ENCODE measurements around the gene GMIP.

GRCh38 chr19:19677579-19677978 lies 34.1 kb upstream of the GMIP start:
- TF ChIP-seq CTCF (IDR thresholded peaks at IDR 0.05) (no peak), POLR2A (IDR thresholded peaks at IDR 0.05) (no peak)

All from uterus (tissue), 2 donors.